GM12878 (cell line): Measurements from ENCODE around the gene GALC. TPM values are rescaled to one million over a fixed set of nuclear protein-coding genes. Genes with fewer than 3 reads are reported as not detected.

Experiments
- ATAC-seq: fragments of 200-7000 bp; cut with Tn5 transposase; 3 replicates; pipeline ENCODE4 v1.9.1; 2020; ENCODE audit warnings: mild to moderate bottlenecking, moderate library complexity
- BruUV-seq: library from RNA; stranded (reverse); fragments of 400-500 nt; replicated peaks from 2 replicates; lab custom pipeline; 2021; lab: Mats Ljungman, UMichigan
- CTCF ChIA-PET: fragments of 300-600 bp; sonication (Branson Sonifier 250); formaldehyde crosslinking; extraction: SDS; loops from one replicate; lab custom pipeline; 2021; ENCODE audit warnings: inconsistent platforms; lab: Yijun Ruan, JAX
- POLR2A ChIA-PET: fragments of 350-600 bp; formaldehyde crosslinking; extraction: SDS; loops from one replicate; lab custom pipeline; 2021; ENCODE audit warnings: inconsistent platforms; lab: Charles Lee
- RAD21 ChIA-PET: fragments of 300-600 bp; sonication (Branson Sonifier 250); formaldehyde crosslinking; loops from one replicate; lab custom pipeline; 2023; ENCODE audit warnings: antibody characterized with exemption; ENCODE audit not compliant: unreplicated experiment; lab: Charles Lee
- SMC1A ChIA-PET: fragments of 300-600 bp; sonication (Branson Sonifier 250); formaldehyde crosslinking; loops from one replicate; lab custom pipeline; 2023; ENCODE audit not compliant: unreplicated experiment, uncharacterized antibody; lab: Charles Lee
- DNase-seq: peaks from one replicate; pipeline ENCODE4 v3.0.0-alpha.2; 2011; ENCODE audit warnings: low read depth, low spot score
- FAIRE-seq: peaks from 3 replicates; lab custom pipeline; 2011; peaks lifted over from hg19 to GRCh38; lab: Jason Lieb, UNC
- H2AFZ ChIP-seq: 2 replicates; pipeline ENCODE4 v1.6.0; 2011; ENCODE audit warnings: low read depth, low read length, control low read depth; ENCODE audit not compliant: control insufficient read depth
- H3K27ac ChIP-seq: 2 replicates; pipeline ENCODE4 v1.5.1; 2011; ENCODE audit warnings: control low read depth; ENCODE audit not compliant: control insufficient read depth, insufficient read depth
- H3K27me3 ChIP-seq, 2 experiments: replicated peaks in 1 of 2; 2 replicates each; pipeline versions ENCODE4 v1.6.0 to v1.6.1; 2011; ENCODE audit warnings: low read length in 1 of 2; ENCODE audit not compliant: control insufficient read depth in 2 of 2, insufficient read depth in 2 of 2
- H3K36me3 ChIP-seq, 2 experiments: 2 replicates each; pipeline ENCODE4 v1.5.1; 2011; ENCODE audit warnings: low read length in 1 of 2; ENCODE audit not compliant: control insufficient read depth in 2 of 2, insufficient read depth in 2 of 2
- H3K4me1 ChIP-seq: 2 replicates; pipeline ENCODE4 v1.6.1; 2011; ENCODE audit warnings: mild to moderate bottlenecking, low read length, moderate library complexity, mixed read lengths; ENCODE audit not compliant: control insufficient read depth, insufficient read depth
- H3K4me2 ChIP-seq: 2 replicates; pipeline ENCODE4 v1.6.0; 2011; ENCODE audit warnings: control low read depth; ENCODE audit not compliant: control insufficient read depth, insufficient read depth
- H3K4me3 ChIP-seq: fragments of 200-600 bp; sonication (generic); 2 replicates; pipeline ENCODE4 v1.5.1; 2016
- H3K79me2 ChIP-seq: 2 replicates; pipeline ENCODE4 v1.6.0; 2011; ENCODE audit warnings: low read length; ENCODE audit not compliant: control insufficient read depth, insufficient read depth
- H3K9ac ChIP-seq: 2 replicates; pipeline ENCODE4 v1.8.0; 2011; ENCODE audit warnings: low read length, control low read depth, mixed read lengths; ENCODE audit not compliant: control insufficient read depth, insufficient read depth
- H3K9me3 ChIP-seq: replicated peaks from 3 replicates; pipeline ENCODE4 v1.5.1; 2011; ENCODE audit warnings: mild to moderate bottlenecking, low read length; ENCODE audit not compliant: control insufficient read depth, insufficient read depth
- H4K20me1 ChIP-seq: 2 replicates; pipeline ENCODE4 v1.6.0; 2011; ENCODE audit not compliant: control insufficient read depth, insufficient read depth
- ATF7 ChIP-seq: fragments of 450-650 bp; IDR thresholded peaks from 2 replicates; pipeline ENCODE4 v1.6.1; 2016; ENCODE audit warnings: low read depth, mild to moderate bottlenecking
- CREB1 ChIP-seq: IDR thresholded peaks from 2 replicates; pipeline ENCODE4 v1.6.1; 2012; ENCODE audit warnings: low read depth, mild to moderate bottlenecking, inconsistent platforms
- E2F4 ChIP-seq: IDR thresholded peaks from 2 replicates; pipeline ENCODE4 v1.6.1; 2012; ENCODE audit warnings: low read depth, low read length, improper control_type of control experiment
- HDAC6 ChIP-seq: fragments of 200-600 bp; sonication (generic); IDR thresholded peaks from one replicate; pipeline ENCODE4 v1.8.0; 2017; ENCODE audit warnings: antibody characterized with exemption; ENCODE audit not compliant: unreplicated experiment
- MAX ChIP-seq: IDR thresholded peaks from 2 replicates; pipeline ENCODE4 v1.6.1; 2012; ENCODE audit warnings: low read depth, low read length, improper control_type of control experiment
- MEF2B ChIP-seq: fragments of 450-650 bp; IDR thresholded peaks from 2 replicates; pipeline ENCODE4 v1.6.1; 2018; ENCODE audit warnings: mild to moderate bottlenecking, moderate library complexity; ENCODE audit not compliant: partially characterized antibody, poor library complexity, severe bottlenecking
- RBBP5 ChIP-seq: fragments of 200-600 bp; sonication (generic); conservative IDR thresholded peaks from 2 replicates; pipeline ENCODE4 v1.6.1; 2016
- RELA ChIP-seq: fragments of 450-650 bp; IDR thresholded peaks from 2 replicates; pipeline ENCODE4 v1.8.0; 2014; ENCODE audit warnings: borderline replicate concordance; ENCODE audit not compliant: partially characterized antibody
- SKIL ChIP-seq: fragments of 450-650 bp; IDR thresholded peaks from 2 replicates; pipeline ENCODE4 v1.6.1; 2017; ENCODE audit warnings: mild to moderate bottlenecking, low read depth, inconsistent platforms; ENCODE audit not compliant: poor library complexity, severe bottlenecking
- SMAD1 ChIP-seq: fragments of 450-650 bp; IDR thresholded peaks from 2 replicates; pipeline ENCODE4 v1.6.1; 2018; ENCODE audit warnings: mild to moderate bottlenecking, low read depth; ENCODE audit not compliant: partially characterized antibody
- SMC3 ChIP-seq: IDR thresholded peaks from 2 replicates; pipeline ENCODE4 v1.6.1; 2011; ENCODE audit warnings: low read length, improper control_type of control experiment, borderline replicate concordance
- TAF1 ChIP-seq: IDR thresholded peaks from 2 replicates; pipeline ENCODE4 v1.6.1; 2011; ENCODE audit warnings: mild to moderate bottlenecking, low read depth, low read length, borderline replicate concordance
- YY1 ChIP-seq: IDR thresholded peaks from 2 replicates; pipeline ENCODE4 v1.6.1; 2011; ENCODE audit warnings: low read depth, mild to moderate bottlenecking, low read length
- ZNF24 ChIP-seq: fragments of 450-650 bp; IDR thresholded peaks from 2 replicates; pipeline ENCODE4 v1.6.1; 2017; ENCODE audit warnings: antibody characterized with exemption, mild to moderate bottlenecking
- ZSCAN29 ChIP-seq: fragments of 450-650 bp; IDR thresholded peaks from 2 replicates; pipeline ENCODE4 v1.6.1; 2017; ENCODE audit warnings: mild to moderate bottlenecking, moderate library complexity
- WGBS: methylation state at CpG from one replicate; pipeline ENCODE4 v1.1.6; 2016; ENCODE audit warnings: low lambda C conversion rate; ENCODE audit not compliant: insufficient replicate concordance, insufficient coverage; ENCODE audit errors: missing lambda C conversion rate; 5-methylcytosine and 5-hydroxymethylcytosine counted together
- in situ Hi-C: fragments of 300-500 bp; cut with MboI; formaldehyde crosslinking; loops from 9 replicates; pipeline ENCODE4 v1.14.3; 2018; ENCODE audit warnings: mixed read lengths
- intact Hi-C: fragments of 100-400 bp; cut with micrococcal nuclease; formaldehyde crosslinking; loops from one replicate; pipeline ENCODE4 v1.14.2; 2022; ENCODE audit not compliant: unreplicated experiment
- polyA plus RNA-seq, 11 experiments: library from polyadenylated mRNA; depleted of rRNA in 4 of 11; unstranded in 6 of 11; stranded (reverse) in 5 of 11; fragments of >200 nt; fragmentation: Nextera tagmentation in 4 of 11; fragmentation: Illumina TruSeq in 1 of 11; extraction: Ambion mirVana in 4 of 11; extraction: Trizol in 1 of 11; gene quantifications; 1 replicate in 1 of 11; 2 replicates in 10 of 11; pipeline versions ENCODE4 v1.2.1 to v1.2.3, GENCODE V29; 2011 to 2016; ENCODE audit warnings: inconsistent platforms in 2 of 11, missing spikeins in 2 of 11, low read depth in 1 of 11
- total RNA-seq, 4 experiments: library from RNA; depleted of rRNA in 3 of 4; stranded (reverse); fragments of >200 nt in 3 of 4; fragmentation: Illumina TruSeq in 1 of 4; extraction: Trizol in 1 of 4; gene quantifications; 2 replicates each; pipeline versions ENCODE4 v1.2.1 to v1.2.3, GENCODE V29; 2013 to 2021

The GALC gene
- total and polyA plus RNA-seq, 10 of the 15 experiments (the other 5 are each of a cell fraction or from before 2014, with no cell fraction given): 1.3 to 14.0 (median 4.5) TPM

- ATAC-seq (no peak), FAIRE-seq (no peak), DNase-seq (no peak)
- peaks cover 10% of the 10 kb centered on the region for H3K4me1 ChIP-seq
- H4K20me1 ChIP-seq: no peaks in the 10 kb centered on the region
- RAD21 ChIA-PET: interaction anchor here (6.3 kb wide), 1 partner anchor 14 kb away, joined by 107 read pairs; the partner anchor contains the start of gene GALC
- POLR2A ChIA-PET: interaction anchor here (0.6 to 10.0 kb wide), 3 partner anchors 10 to 14 kb away, joined by 4 to 122 read pairs (median 11); partner anchors contain the start of gene GALC
- SMC1A ChIA-PET: interaction anchor here (0.6 to 9.7 kb wide), 4 partner anchors 8 to 69 kb away, joined by 3 to 158 read pairs (median 16); partner anchors contain the start of gene GALC
- no peak overlapping the region for H3K4me3 ChIP-seq
- no TSS peak for BruUV-seq
- H3K27ac ChIP-seq: no peak overlapping the region
- 0 out of 2 replicates have a peak overlapping the region, but pooled peaks have one; percentile 60 for H3K4me2 ChIP-seq
- H3K79me2 ChIP-seq: peaks cover 45% of the 10 kb centered on the region
- in situ Hi-C loops (no loop called here), intact Hi-C loops (loop anchor here (2.0 kb wide), 1 partner anchor 63 kb away; no protein-coding TSS in a partner anchor)
- no peak overlapping the region for H3K9ac ChIP-seq
- 92% methylated on average over 1 of the region's 1 CpG for WGBS
- H3K36me3 ChIP-seq: no peaks in the 10 kb centered on the region; a peak in 1 of 4 replicates
- no peaks in the 10 kb centered on the region for H3K27me3 ChIP-seq
- CTCF ChIA-PET: interaction anchor here (1.3 to 1.9 kb wide), 3 partner anchors 10 to 61 kb away, joined by 5 to 14 read pairs (median 8); no protein-coding TSS in a partner anchor
- H2AFZ ChIP-seq: no peak overlapping the region
- TF ChIP-seq SKIL (peak; percentile 20), MAX (no peak), CREB1 (no peak), YY1 (no peak), SMC3 (no peak), ZNF24 (no peak), ATF7 (0 out of 2 replicates have a peak, but pooled peaks have one; percentile 41), TAF1 (no peak), HDAC6 (no peak), E2F4 (no peak), RBBP5 (no peak), ZSCAN29 (no peak), SMAD1 (no peak), RELA (no peak), MEF2B (no peak)
- H3K9me3 ChIP-seq: no peaks in the 10 kb centered on the region
Measured at GRCh38 chr14:88007608-88008007, 14.6 kb upstream of the GALC start.
